ENCODE measurements around the gene DYNLT1. TPM values are rescaled to one million over a fixed set of nuclear protein-coding genes. Genes with fewer than 3 reads are reported as not detected.

DYNLT1 gene
- total and polyA plus RNA-seq, 2 experiments from 2014 or later = 60.9 to 241 TPM

GRCh38 chr6:158639056-158639455, 5.5 kb downstream of the DYNLT1 start:
- H4K20me1 ChIP-seq (replicated peaks; ENCODE audit: insufficient read depth) = peaks cover 25% of the 10 kb centered on the region; the same call in 1 of the 2 replicates
- Mint-ChIP-seq H3K9me3 (no peaks in the 10 kb centered on the region), H3K4me1 (peaks cover 19% of the 10 kb centered on the region), H3K4me3 (no peak overlapping the region), H3K36me3 (ENCODE audit: low read depth) (peaks cover 30% of the 10 kb centered on the region; the same call in 2 of the 3 replicates), H3K27ac (no peak overlapping the region), H3K27me3 (ENCODE audit: insufficient read depth, low read depth, poor library complexity) (peaks cover 9% of the 10 kb centered on the region)
- TF ChIP-seq EZH2 (IDR thresholded peaks at IDR 0.05; ENCODE audit: low read depth, unreplicated experiment) (no peak), ZNF114 (CRISPR knock-in tag; IDR thresholded peaks at IDR 0.05) (no peak), NANOG (IDR thresholded peaks at IDR 0.05; ENCODE audit: borderline replicate concordance) (no peak), JUNB (IDR thresholded peaks at IDR 0.05; ENCODE audit: unreplicated experiment) (no peak), CREB1 (CRISPR knock-in tag; IDR thresholded peaks at IDR 0.05; ENCODE audit: low read depth) (no peak), ZNF331 (CRISPR knock-in tag; IDR thresholded peaks at IDR 0.05; ENCODE audit: low read depth) (no peak), EZH2phosphoT487 (IDR thresholded peaks at IDR 0.05; ENCODE audit: unreplicated experiment) (no peak), STAT1 (IDR thresholded peaks at IDR 0.05; ENCODE audit: unreplicated experiment) (no peak), POLR2AphosphoS5 (IDR thresholded peaks at IDR 0.05; ENCODE audit: low read depth) (no peak)
- TF ChIP-seq, protein P1, sequence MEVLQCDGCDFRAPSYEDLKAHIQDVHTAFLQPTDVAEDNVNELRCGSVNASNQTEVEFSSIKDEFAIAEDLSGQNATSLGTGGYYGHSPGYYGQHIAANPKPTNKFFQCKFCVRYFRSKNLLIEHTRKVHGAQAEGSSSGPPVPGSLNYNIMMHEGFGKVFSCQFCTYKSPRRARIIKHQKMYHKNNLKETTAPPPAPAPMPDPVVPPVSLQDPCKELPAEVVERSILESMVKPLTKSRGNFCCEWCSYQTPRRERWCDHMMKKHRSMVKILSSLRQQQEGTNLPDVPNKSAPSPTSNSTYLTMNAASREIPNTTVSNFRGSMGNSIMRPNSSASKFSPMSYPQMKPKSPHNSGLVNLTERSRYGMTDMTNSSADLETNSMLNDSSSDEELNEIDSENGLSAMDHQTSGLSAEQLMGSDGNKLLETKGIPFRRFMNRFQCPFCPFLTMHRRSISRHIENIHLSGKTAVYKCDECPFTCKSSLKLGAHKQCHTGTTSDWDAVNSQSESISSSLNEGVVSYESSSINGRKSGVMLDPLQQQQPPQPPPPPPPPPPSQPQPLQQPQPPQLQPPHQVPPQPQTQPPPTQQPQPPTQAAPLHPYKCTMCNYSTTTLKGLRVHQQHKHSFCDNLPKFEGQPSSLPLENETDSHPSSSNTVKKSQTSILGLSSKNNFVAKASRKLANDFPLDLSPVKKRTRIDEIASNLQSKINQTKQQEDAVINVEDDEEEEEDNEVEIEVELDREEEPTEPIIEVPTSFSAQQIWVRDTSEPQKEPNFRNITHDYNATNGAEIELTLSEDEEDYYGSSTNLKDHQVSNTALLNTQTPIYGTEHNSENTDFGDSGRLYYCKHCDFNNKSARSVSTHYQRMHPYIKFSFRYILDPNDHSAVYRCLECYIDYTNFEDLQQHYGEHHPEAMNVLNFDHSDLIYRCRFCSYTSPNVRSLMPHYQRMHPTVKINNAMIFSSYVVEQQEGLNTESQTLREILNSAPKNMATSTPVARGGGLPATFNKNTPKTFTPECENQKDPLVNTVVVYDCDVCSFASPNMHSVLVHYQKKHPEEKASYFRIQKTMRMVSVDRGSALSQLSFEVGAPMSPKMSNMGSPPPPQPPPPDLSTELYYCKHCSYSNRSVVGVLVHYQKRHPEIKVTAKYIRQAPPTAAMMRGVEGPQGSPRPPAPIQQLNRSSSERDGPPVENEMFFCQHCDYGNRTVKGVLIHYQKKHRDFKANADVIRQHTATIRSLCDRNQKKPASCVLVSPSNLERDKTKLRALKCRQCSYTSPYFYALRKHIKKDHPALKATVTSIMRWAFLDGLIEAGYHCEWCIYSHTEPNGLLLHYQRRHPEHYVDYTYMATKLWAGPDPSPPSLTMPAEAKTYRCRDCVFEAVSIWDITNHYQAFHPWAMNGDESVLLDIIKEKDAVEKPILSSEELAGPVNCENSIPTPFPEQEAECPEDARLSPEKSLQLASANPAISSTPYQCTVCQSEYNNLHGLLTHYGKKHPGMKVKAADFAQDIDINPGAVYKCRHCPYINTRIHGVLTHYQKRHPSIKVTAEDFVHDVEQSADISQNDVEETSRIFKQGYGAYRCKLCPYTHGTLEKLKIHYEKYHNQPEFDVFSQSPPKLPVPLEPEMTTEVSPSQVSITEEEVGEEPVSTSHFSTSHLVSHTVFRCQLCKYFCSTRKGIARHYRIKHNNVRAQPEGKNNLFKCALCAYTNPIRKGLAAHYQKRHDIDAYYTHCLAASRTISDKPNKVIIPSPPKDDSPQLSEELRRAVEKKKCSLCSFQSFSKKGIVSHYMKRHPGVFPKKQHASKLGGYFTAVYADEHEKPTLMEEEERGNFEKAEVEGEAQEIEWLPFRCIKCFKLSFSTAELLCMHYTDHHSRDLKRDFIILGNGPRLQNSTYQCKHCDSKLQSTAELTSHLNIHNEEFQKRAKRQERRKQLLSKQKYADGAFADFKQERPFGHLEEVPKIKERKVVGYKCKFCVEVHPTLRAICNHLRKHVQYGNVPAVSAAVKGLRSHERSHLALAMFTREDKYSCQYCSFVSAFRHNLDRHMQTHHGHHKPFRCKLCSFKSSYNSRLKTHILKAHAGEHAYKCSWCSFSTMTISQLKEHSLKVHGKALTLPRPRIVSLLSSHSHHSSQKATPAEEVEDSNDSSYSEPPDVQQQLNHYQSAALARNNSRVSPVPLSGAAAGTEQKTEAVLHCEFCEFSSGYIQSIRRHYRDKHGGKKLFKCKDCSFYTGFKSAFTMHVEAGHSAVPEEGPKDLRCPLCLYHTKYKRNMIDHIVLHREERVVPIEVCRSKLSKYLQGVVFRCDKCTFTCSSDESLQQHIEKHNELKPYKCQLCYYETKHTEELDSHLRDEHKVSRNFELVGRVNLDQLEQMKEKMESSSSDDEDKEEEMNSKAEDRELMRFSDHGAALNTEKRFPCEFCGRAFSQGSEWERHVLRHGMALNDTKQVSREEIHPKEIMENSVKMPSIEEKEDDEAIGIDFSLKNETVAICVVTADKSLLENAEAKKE (CRISPR knock-in tag; IDR thresholded peaks at IDR 0.05) = no peak
- TF ChIP-seq, protein P2, sequence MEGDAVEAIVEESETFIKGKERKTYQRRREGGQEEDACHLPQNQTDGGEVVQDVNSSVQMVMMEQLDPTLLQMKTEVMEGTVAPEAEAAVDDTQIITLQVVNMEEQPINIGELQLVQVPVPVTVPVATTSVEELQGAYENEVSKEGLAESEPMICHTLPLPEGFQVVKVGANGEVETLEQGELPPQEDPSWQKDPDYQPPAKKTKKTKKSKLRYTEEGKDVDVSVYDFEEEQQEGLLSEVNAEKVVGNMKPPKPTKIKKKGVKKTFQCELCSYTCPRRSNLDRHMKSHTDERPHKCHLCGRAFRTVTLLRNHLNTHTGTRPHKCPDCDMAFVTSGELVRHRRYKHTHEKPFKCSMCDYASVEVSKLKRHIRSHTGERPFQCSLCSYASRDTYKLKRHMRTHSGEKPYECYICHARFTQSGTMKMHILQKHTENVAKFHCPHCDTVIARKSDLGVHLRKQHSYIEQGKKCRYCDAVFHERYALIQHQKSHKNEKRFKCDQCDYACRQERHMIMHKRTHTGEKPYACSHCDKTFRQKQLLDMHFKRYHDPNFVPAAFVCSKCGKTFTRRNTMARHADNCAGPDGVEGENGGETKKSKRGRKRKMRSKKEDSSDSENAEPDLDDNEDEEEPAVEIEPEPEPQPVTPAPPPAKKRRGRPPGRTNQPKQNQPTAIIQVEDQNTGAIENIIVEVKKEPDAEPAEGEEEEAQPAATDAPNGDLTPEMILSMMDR (conservative IDR thresholded peaks at IDR 0.05; ENCODE audit: low read depth in 2 of 2) = no peak
- TF ChIP-seq, protein P3, sequence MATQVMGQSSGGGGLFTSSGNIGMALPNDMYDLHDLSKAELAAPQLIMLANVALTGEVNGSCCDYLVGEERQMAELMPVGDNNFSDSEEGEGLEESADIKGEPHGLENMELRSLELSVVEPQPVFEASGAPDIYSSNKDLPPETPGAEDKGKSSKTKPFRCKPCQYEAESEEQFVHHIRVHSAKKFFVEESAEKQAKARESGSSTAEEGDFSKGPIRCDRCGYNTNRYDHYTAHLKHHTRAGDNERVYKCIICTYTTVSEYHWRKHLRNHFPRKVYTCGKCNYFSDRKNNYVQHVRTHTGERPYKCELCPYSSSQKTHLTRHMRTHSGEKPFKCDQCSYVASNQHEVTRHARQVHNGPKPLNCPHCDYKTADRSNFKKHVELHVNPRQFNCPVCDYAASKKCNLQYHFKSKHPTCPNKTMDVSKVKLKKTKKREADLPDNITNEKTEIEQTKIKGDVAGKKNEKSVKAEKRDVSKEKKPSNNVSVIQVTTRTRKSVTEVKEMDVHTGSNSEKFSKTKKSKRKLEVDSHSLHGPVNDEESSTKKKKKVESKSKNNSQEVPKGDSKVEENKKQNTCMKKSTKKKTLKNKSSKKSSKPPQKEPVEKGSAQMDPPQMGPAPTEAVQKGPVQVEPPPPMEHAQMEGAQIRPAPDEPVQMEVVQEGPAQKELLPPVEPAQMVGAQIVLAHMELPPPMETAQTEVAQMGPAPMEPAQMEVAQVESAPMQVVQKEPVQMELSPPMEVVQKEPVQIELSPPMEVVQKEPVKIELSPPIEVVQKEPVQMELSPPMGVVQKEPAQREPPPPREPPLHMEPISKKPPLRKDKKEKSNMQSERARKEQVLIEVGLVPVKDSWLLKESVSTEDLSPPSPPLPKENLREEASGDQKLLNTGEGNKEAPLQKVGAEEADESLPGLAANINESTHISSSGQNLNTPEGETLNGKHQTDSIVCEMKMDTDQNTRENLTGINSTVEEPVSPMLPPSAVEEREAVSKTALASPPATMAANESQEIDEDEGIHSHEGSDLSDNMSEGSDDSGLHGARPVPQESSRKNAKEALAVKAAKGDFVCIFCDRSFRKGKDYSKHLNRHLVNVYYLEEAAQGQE (IDR thresholded peaks at IDR 0.05; ENCODE audit: unreplicated experiment) = no peak
- TF ChIP-seq, protein P4, sequence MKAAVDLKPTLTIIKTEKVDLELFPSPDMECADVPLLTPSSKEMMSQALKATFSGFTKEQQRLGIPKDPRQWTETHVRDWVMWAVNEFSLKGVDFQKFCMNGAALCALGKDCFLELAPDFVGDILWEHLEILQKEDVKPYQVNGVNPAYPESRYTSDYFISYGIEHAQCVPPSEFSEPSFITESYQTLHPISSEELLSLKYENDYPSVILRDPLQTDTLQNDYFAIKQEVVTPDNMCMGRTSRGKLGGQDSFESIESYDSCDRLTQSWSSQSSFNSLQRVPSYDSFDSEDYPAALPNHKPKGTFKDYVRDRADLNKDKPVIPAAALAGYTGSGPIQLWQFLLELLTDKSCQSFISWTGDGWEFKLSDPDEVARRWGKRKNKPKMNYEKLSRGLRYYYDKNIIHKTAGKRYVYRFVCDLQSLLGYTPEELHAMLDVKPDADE (IDR thresholded peaks at IDR 0.05) = no peak
- peaks cover 4% of the 10 kb centered on the region for H3K4me1 ChIP-seq (ENCODE audit: insufficient read depth)
- DNase-seq (ENCODE audit: low spot score) (no peak), ATAC-seq (no peak)
- no peaks in the 10 kb centered on the region for H3F3A ChIP-seq (replicated peaks; ENCODE audit: low read depth)
- no peak overlapping the region for H3K4me3 ChIP-seq
- no peak overlapping the region for H3K4me2 ChIP-seq
- H3K27me3 ChIP-seq (ENCODE audit: insufficient read depth) = no peaks in the 10 kb centered on the region
- H2AFZ ChIP-seq = no peak overlapping the region
- peaks cover 43% of the 10 kb centered on the region for H3K79me2 ChIP-seq (replicated peaks; ENCODE audit: insufficient read depth)
- H3K27ac ChIP-seq (ENCODE audit: low read depth) = no peak overlapping the region
- no peaks in the 10 kb centered on the region for H3K9me2 ChIP-seq (ENCODE audit: insufficient read depth)
- H3K36me3 ChIP-seq (ENCODE audit: insufficient read depth) = no peaks in the 10 kb centered on the region

All from GM23338 (cell line).